GM12874 (cell line): ENCODE measurements around the gene ACHE.
A peak's percentile ranks its signal among the peaks of the same experiment; 100 is the strongest.

Experiments
- TF ChIP-seq, protein P1 (sequence below): IDR thresholded peaks from 2 replicates; pipeline ENCODE4 v1.5.1; 2011; ENCODE audit warnings: low read depth, mild to moderate bottlenecking, control low read depth, low read length, moderate library complexity; ENCODE audit not compliant: insufficient read depth

ACHE gene

DNA sequence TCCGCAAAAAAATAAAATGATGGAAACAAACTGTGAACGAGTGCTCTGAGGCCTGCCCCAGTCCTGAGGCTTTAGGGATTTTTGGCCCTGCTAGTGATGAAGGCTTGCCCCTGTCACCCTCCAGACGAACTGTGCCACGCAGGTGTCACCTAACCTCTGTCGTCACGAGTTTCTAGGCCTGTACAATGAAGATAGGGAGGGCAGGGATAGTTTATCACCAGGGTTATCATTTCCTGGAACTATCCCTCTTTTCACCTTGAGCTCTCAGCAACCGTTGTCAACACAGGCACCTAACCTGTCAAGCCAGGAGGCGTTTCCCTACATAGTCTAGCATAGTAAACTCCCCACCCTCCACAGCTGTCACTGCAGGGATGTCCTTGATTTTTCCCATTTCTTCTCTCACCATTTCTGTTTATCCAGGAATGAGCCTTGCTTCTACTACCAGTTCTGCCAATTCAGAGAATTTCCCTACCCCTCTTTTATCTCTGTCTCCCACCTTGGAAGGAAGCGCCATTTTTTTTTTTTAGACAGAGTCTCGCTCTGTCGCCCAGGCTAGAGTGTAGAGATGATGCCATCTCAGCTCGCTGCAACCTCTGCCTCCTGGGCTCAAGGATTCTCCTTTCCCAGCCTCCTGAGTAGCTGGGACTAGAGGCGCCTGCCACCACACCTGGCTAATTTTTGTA lies 2.2 kb upstream of the ACHE start:
- TF ChIP-seq, protein P1, sequence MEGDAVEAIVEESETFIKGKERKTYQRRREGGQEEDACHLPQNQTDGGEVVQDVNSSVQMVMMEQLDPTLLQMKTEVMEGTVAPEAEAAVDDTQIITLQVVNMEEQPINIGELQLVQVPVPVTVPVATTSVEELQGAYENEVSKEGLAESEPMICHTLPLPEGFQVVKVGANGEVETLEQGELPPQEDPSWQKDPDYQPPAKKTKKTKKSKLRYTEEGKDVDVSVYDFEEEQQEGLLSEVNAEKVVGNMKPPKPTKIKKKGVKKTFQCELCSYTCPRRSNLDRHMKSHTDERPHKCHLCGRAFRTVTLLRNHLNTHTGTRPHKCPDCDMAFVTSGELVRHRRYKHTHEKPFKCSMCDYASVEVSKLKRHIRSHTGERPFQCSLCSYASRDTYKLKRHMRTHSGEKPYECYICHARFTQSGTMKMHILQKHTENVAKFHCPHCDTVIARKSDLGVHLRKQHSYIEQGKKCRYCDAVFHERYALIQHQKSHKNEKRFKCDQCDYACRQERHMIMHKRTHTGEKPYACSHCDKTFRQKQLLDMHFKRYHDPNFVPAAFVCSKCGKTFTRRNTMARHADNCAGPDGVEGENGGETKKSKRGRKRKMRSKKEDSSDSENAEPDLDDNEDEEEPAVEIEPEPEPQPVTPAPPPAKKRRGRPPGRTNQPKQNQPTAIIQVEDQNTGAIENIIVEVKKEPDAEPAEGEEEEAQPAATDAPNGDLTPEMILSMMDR, result no peak

DNA sequence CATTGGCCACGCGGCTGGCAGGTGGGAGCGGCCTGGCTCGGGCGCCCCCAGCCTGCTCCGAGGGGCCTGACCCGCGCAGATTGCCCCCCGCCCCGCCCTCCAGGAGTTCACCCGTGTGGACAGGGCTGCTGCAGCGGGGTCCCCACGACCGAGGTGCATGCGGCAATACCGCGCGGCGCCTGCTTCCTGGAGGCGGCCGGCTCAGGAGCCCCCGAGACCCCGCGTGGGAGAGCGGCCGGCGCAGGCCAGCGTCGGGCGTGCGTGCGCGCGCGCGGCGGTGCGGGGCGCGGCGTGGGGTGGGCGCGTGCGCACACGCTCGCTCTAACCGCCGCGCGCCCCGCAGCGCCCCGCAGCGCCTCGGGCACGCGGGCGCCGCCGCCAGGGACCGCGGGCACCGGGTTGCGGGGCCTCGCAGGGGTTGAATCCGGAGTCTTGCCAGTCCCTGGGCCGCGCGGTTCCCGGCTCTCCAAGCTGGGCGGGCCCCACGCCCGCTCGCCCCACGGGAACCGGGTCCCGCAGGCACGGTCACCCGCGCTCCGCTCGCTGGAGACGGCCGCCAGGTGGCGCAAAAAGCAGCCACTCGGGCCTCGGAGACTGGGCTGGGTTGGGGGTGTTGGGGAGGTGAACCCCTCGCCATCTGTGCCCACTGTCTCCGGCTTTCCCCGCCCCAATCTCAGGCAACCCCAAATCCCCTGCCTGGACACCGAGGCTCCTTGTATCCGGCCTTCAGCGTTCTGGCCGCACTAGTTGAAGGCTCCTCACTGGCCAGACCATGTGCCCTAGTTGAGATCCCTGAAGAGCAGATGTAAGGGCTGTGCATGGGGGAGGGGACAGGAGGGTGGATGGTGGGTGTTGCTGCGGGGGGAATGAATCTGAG lies 1.3 kb upstream of the ACHE start:
- TF ChIP-seq, protein P1, result peak; percentile 92

DNA sequence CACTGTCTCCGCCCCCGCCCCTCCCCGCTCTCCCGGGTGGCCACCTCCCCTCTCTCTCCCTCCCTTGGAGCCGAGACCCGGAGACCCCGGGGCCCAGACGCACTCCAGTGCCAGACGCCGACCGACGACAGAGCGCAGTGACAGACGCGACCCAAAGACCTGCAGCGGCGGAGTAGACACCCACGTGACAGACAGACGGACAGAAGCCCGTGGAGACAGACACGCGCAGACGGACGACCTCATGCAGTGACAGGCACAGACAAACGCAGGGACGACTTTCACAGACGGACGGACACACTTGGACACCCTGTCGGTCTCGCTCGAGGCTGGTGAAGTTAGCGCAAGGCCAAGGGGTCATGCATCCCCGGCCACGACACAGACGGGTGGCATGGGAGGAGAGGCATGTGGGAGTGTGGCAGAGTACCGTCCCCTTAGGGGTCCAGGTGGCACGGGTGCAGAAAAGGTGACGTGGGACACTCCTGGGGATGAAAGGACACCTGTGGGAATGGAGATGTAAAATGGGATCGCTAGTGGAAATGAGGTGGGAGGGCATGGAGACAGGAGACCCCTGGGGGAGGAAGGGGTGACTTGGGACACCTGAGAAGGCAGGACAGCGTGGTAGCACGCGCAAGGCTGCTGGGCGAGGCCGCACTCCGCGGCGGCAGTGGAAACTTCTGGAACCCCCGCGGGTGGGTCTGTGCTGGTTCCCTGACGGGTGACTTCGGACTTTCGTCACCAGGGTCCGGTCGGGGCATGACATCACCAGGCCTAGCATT lies 456 bp upstream of the ACHE start:
- TF ChIP-seq, protein P1, result no peak

DNA sequence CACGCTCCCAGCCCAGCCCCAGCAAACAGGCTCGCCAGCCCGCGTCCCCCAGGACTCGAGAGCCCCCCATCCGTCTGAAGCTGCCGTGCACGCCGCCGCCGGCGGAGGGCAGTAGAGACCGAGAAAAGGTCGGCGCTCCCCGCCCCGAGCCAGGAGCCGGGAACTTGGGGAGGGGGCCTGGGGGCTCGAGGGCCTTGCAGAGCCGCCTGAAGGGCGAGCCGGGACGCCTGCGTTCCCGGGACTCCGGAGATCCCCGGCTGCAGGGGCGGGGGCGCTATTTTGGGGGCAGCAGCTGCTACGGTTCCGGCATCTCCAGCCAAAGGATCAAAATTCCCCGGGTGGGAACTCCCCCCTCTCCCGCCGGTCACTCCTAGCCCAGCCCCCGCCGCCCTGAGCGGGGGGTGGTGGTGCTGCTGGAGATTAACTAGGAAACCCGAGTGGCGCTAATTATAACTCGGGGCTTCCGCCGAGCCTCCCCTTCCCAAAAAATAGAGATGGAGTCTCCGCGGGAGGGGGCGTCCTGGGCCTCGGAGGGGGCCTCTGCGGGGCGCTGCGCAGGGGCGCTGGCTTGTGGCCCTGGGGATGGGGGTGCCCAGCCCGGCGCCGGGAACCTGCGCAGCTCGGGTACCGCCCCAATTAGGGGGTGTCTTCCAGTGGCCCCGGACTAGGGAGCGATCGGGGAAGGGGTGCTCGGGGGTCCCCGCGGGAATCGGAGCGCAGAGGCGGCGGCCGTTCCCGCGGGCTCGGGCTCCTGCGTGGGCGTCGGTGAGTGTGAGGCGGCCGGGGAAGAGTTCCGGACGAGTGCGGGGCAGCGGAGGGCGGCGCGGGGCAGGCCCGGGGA lies 608 bp downstream of the ACHE start:
- TF ChIP-seq, protein P1, result peak; percentile 95

DNA sequence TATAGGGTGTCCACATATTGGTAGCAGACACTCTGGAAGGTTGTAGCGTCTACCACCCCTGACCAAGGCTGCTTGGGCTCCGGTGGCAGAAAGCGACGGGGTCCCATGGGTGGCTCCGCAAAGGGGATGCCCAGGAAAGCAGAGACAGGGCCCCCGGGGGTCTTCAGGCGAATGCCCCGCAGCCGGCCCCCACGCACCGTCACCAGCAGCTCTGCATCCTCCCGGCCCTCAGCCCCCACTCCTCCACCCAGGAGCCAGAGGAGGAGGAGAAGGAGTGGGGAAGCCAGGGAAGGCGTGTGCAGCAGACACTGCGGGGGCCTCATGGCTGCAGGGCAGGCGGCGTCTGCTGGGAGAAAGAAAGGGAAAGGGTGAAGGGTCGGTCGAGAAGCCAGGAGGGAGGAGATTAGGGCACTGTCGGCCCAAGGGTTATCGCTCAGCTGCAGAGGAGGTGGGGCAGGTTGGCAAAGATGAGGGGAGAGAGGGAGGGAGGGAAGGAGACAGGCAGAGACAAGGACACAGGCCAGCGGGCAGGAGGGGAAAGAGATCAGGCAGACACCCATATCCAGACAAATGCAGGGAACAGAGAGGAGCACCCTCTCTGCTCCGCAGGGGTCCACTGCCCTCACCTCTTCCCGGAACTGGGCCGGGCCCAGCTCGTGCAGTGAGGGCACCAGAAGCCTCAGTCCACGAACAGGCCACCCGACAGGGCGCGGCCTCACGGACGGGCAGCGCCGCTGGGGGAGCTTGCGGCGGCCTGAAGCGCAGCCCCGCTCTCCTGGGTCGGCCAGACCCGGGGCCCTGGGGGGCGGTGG lies 1.6 kb downstream of the ACHE start:
- TF ChIP-seq, protein P1, result no peak

DNA sequence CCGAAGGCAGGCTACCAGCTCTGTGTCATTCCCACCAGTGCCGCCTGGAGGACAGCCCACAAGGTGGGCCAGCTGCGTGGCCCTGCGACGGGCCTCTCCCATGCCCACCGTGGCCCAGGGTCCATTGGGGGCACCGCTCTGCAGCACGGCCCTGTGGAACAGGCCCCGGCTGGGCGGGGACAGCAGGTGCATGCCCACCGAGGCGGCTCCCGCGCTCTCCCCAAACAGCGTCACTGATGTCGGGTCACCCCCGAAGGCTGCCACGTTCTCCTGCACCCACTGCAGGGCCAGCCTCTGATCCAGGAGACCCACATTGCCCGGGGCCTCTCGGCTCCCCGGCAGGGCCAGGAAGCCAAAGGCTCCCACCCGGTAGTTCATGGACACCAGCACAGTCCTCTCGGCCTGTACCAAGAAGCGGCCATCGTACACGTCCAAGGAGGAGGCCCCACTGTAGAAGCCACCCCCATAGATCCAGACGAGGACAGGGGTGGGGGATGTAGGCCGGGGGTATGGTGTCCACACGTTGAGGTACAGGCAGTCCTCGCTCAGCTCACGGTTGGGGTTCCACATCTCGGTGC lies 2.3 kb downstream of the ACHE start:
- TF ChIP-seq, protein P1, result no peak
